ENCODE results near the gene PTPRM.

DNA sequence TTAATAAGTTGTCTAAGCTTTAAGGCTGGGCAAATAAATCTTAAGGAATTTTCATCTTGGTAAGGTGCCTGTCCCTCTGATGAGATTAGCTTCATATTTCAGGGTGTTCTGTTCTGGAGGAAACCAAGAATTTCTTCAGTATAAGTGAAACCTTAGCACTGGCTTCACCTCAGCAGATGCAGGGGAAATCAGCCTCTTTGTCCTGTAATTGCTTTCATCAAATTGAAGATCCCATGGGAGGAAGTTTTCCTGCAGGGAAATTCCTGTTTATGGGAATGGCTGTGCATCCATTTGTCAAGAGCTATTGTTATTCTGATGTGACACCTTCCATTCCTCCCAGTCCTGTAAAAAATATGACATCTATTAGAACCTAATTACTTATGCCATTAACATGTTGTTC, 174.5 kb downstream of the PTPRM start:
- no peak for TF ChIP-seq EZH2 (IDR thresholded peaks at IDR 0.05)
- TF ChIP-seq, protein P1, sequence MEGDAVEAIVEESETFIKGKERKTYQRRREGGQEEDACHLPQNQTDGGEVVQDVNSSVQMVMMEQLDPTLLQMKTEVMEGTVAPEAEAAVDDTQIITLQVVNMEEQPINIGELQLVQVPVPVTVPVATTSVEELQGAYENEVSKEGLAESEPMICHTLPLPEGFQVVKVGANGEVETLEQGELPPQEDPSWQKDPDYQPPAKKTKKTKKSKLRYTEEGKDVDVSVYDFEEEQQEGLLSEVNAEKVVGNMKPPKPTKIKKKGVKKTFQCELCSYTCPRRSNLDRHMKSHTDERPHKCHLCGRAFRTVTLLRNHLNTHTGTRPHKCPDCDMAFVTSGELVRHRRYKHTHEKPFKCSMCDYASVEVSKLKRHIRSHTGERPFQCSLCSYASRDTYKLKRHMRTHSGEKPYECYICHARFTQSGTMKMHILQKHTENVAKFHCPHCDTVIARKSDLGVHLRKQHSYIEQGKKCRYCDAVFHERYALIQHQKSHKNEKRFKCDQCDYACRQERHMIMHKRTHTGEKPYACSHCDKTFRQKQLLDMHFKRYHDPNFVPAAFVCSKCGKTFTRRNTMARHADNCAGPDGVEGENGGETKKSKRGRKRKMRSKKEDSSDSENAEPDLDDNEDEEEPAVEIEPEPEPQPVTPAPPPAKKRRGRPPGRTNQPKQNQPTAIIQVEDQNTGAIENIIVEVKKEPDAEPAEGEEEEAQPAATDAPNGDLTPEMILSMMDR (IDR thresholded peaks at IDR 0.05), result no peak

Data from neural progenitor cell (in vitro differentiated cells).